HCT116 (cell line): ENCODE data around the gene CCNYL1. TPM values are rescaled to one million over a fixed set of nuclear protein-coding genes. Genes with fewer than 3 reads are reported as not detected.

Experiments used
- ATAC-seq: fragments of 200-7000 bp; cut with Tn5 transposase; 2 replicates; pipeline ENCODE4 v1.9.1; 2020; ENCODE audit warnings: mild to moderate bottlenecking, moderate library complexity
- BruUV-seq: library from RNA; stranded (reverse); fragments of 400-500 nt; replicated peaks from 2 replicates; lab custom pipeline; 2021; lab: Mats Ljungman, UMichigan
- CTCF ChIA-PET: fragments of 300-600 bp; sonication (Branson Sonifier 250); formaldehyde crosslinking; loops from one replicate; lab custom pipeline; 2021; ENCODE audit warnings: antibody characterized with exemption; lab: Charles Lee
- POLR2A ChIA-PET: fragments of 300-600, 350-600 bp; sonication (Branson Sonifier 250); formaldehyde crosslinking; loops from one replicate; lab custom pipeline; 2021; ENCODE audit warnings: antibody characterized with exemption; lab: Charles Lee
- RAD21 ChIA-PET, 2 experiments: fragments of 300-600 bp; sonication (Branson Sonifier 250); formaldehyde crosslinking; loops; one replicate each; lab custom pipeline; 2023; ENCODE audit warnings: low total read pairs in 2 of 2; ENCODE audit not compliant: uncharacterized antibody in 2 of 2, unreplicated experiment in 2 of 2, low non-redundant PET in 1 of 2; lab: Charles Lee
- DNase-seq: peaks from one replicate; pipeline ENCODE4 v3.0.0-alpha.2; 2010; ENCODE audit warnings: low read depth, low spot score
- H2AFZ ChIP-seq: fragments of 200-600 bp; shearing (Covaris generic), sonication (generic); 2 replicates; pipeline ENCODE4 v1.6.1; 2017; ENCODE audit warnings: low read depth, mixed run types, mixed read lengths, antibody characterized with exemption, low read length; ENCODE audit not compliant: poor library complexity, severe bottlenecking
- H3K27ac ChIP-seq: 2 replicates; pipeline ENCODE4 v1.5.1; 2012; ENCODE audit warnings: low read depth, low read length
- H3K27me3 ChIP-seq: fragments of 200-600 bp; sonication (generic); 2 replicates; pipeline ENCODE4 v1.6.1; 2016; ENCODE audit warnings: mixed run types, low read length, mixed read lengths; ENCODE audit not compliant: insufficient read depth
- H3K36me3 ChIP-seq, 2 experiments: fragments of 200-500 bp in 1 of 2; fragments of 200-600 bp in 1 of 2; sonication (Bioruptor generic) in 1 of 2; sonication (generic) in 1 of 2; 2 replicates each; pipeline versions ENCODE4 v1.5.1 to v1.6.1; 2014 to 2016; ENCODE audit warnings: low read length in 2 of 2, inconsistent platforms in 1 of 2, mixed read lengths in 1 of 2, mixed run types in 1 of 2; ENCODE audit not compliant: insufficient read depth in 2 of 2, control insufficient read depth in 1 of 2
- H3K4me1 ChIP-seq, 2 experiments: fragments of 200-600 bp in 1 of 2; sonication (generic) in 1 of 2; 2 replicates each; pipeline versions ENCODE4 v1.5.1 to v1.6.1; 2012 to 2017; ENCODE audit warnings: low read length in 2 of 2, inconsistent platforms in 1 of 2, mild to moderate bottlenecking in 1 of 2, mixed read lengths in 1 of 2, mixed run types in 1 of 2, moderate library complexity in 1 of 2; ENCODE audit not compliant: insufficient read depth in 2 of 2, control insufficient read depth in 1 of 2
- H3K4me2 ChIP-seq: fragments of 200-600 bp; sonication (generic); 2 replicates; pipeline ENCODE4 v1.6.1; 2017; ENCODE audit warnings: mixed run types, low read length, mixed read lengths
- H3K4me3 ChIP-seq, 2 experiments: fragments of 200-600 bp in 1 of 2; sonication (generic) in 1 of 2; replicated peaks in 1 of 2; 2 replicates each; pipeline ENCODE4 v1.5.1; 2011 to 2016; ENCODE audit warnings: low read length in 2 of 2, control low read depth in 1 of 2, low read depth in 1 of 2, mild to moderate bottlenecking in 1 of 2, mixed read lengths in 1 of 2, mixed run types in 1 of 2
- H3K79me2 ChIP-seq: fragments of 200-600 bp; sonication (generic); 2 replicates; pipeline ENCODE4 v1.6.1; 2017; ENCODE audit warnings: mild to moderate bottlenecking, mixed run types, low read length, moderate library complexity, mixed read lengths; ENCODE audit not compliant: insufficient read depth
- H3K9ac ChIP-seq: fragments of 200-600 bp; sonication (generic); 2 replicates; pipeline ENCODE4 v1.6.1; 2016; ENCODE audit warnings: low read length, mixed read lengths
- H3K9me2 ChIP-seq: fragments of 200-600 bp; sonication (generic), shearing (Covaris generic); 2 replicates; pipeline ENCODE4 v1.6.1; 2017; ENCODE audit warnings: mixed run types, mild to moderate bottlenecking, moderate library complexity; ENCODE audit not compliant: insufficient read depth
- H3K9me3 ChIP-seq, 2 experiments: fragments of 200-500 bp in 1 of 2; fragments of 200-600 bp in 1 of 2; sonication (Bioruptor generic) in 1 of 2; sonication (generic) in 1 of 2; 2 replicates each; pipeline ENCODE4 v1.6.1; 2014 to 2017; ENCODE audit warnings: low read length in 2 of 2, mixed read lengths in 2 of 2, inconsistent platforms in 1 of 2, low read depth in 1 of 2, mild to moderate bottlenecking in 1 of 2, mixed run types in 1 of 2, moderate library complexity in 1 of 2; ENCODE audit not compliant: control insufficient read depth in 1 of 2, insufficient read depth in 1 of 2
- H4K20me1 ChIP-seq: fragments of 200-600 bp; sonication (generic), shearing (Covaris generic); 2 replicates; pipeline ENCODE4 v1.6.1; 2017; ENCODE audit warnings: mixed run types, mild to moderate bottlenecking, moderate library complexity; ENCODE audit not compliant: insufficient read depth
- POLR2AphosphoS5 ChIP-seq: IDR thresholded peaks from 2 replicates; pipeline ENCODE4 v1.6.1; 2011; ENCODE audit warnings: mild to moderate bottlenecking, low read depth, low read length, moderate library complexity
- RAD21 ChIP-seq: IDR thresholded peaks from 2 replicates; pipeline ENCODE4 v1.6.1; 2012; ENCODE audit warnings: low read depth, mild to moderate bottlenecking
- SIN3A ChIP-seq: IDR thresholded peaks from 2 replicates; pipeline ENCODE4 v1.6.1; 2012; ENCODE audit warnings: low read depth
- TCF7L2 ChIP-seq: IDR thresholded peaks from 2 replicates; pipeline ENCODE4 v1.7.0; 2011; ENCODE audit warnings: borderline replicate concordance, inconsistent platforms; ENCODE audit not compliant: insufficient read depth, insufficient read length; ENCODE audit errors: extremely low read depth
- intact Hi-C: fragments of 100-400 bp; cut with micrococcal nuclease; formaldehyde crosslinking; loops from 2 replicates; pipeline ENCODE4 v1.10.0; 2022
- total RNA-seq: library from RNA; stranded (reverse); gene quantifications from one replicate; pipeline ENCODE4 v1.2.1, GENCODE V29; 2021; ENCODE audit not compliant: unreplicated experiment
- TF ChIP-seq, protein P1 (sequence below): IDR thresholded peaks from 2 replicates; pipeline ENCODE4 v1.6.1; 2011; ENCODE audit warnings: mild to moderate bottlenecking, low read length, moderate library complexity; ENCODE audit not compliant: insufficient replicate concordance; ENCODE audit errors: extremely low read depth
- TF ChIP-seq, protein P2 (sequence below), 3 experiments: fragments of 200-600 bp in 1 of 3; sonication (generic) in 1 of 3; IDR thresholded peaks in 2 of 3; conservative IDR thresholded peaks in 1 of 3; 2 replicates each; pipeline ENCODE4 v1.5.1; 2012 to 2017; ENCODE audit warnings: low read depth in 2 of 3, low read length in 2 of 3, antibody characterized with exemption in 1 of 3, borderline replicate concordance in 1 of 3, control low read depth in 1 of 3, mild to moderate bottlenecking in 1 of 3, mixed read lengths in 1 of 3, mixed run types in 1 of 3, moderate library complexity in 1 of 3; ENCODE audit not compliant: insufficient read depth in 1 of 3
- TF ChIP-seq, protein P3 (sequence below): IDR thresholded peaks from 2 replicates; pipeline ENCODE4 v1.6.1; 2012

Gene CCNYL1
- total RNA-seq, 1 experiment from 2014 or later, result 14.9 TPM

DNA sequence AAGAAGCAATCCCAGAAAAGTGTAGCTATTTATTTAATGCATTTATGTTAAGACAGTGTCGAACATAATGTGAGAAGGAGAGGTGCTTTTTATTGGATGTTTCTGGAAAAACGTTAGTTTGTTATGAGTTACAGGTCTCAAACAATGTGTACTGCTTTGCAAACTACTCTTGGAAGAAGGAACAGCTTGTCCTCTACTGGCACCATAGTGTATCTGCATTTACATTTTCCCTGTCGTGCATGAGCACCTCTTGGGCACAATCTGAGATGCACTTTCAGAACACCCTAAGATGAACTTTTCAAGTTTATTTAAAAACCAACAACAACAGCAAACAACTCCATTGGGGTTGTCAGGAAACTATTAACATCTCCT, 22.8 kb downstream of the CCNYL1 start:
- no peaks in the 10 kb centered on the region; a peak in 1 of 4 replicates for H3K36me3 ChIP-seq

DNA sequence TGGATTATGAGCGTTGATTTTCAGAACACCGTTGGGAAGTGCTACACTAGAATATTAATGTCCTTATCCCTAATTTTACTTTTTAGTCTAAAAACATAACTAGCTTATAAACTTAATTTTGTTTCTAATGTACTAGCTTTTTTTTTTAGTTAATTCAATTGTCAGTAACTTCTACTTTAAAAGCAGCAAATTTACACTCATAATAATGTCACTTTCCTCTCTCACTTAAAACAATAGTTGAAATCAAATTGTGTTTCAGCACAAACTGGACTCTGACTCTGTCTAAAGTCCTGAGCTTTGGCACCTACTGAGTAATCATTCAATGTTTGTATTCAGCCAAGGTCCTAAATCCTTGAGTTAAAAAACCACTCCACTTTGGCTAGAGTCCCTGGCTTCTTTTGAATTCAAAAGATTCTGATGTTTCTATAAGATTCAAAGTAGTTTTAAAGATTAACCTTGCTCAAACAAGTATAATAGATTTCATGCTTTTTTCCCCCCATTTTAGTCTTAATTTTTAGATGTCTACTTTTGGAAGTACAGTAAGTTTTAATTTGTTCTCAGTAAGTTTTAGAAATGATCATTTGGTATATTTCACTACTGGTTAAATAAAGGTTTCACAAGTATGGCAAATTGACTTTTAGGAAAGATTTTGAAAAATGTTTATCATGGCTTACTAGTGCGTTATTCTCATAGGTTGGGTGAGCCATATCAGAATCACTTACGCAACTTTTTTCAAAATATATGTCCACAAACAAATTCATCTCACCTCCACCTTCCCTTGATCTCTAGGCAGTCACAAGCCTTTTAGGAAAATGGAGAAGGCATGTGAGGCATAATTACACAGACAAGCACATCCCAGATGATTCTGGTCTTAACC, 23.4 kb downstream of the CCNYL1 start:
- no peak for TF ChIP-seq SIN3A
- TF ChIP-seq, protein P1, sequence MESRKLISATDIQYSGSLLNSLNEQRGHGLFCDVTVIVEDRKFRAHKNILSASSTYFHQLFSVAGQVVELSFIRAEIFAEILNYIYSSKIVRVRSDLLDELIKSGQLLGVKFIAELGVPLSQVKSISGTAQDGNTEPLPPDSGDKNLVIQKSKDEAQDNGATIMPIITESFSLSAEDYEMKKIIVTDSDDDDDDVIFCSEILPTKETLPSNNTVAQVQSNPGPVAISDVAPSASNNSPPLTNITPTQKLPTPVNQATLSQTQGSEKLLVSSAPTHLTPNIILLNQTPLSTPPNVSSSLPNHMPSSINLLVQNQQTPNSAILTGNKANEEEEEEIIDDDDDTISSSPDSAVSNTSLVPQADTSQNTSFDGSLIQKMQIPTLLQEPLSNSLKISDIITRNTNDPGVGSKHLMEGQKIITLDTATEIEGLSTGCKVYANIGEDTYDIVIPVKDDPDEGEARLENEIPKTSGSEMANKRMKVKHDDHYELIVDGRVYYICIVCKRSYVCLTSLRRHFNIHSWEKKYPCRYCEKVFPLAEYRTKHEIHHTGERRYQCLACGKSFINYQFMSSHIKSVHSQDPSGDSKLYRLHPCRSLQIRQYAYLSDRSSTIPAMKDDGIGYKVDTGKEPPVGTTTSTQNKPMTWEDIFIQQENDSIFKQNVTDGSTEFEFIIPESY, result no peak
- no peak for TF ChIP-seq POLR2AphosphoS5
- TF ChIP-seq, protein P2, sequence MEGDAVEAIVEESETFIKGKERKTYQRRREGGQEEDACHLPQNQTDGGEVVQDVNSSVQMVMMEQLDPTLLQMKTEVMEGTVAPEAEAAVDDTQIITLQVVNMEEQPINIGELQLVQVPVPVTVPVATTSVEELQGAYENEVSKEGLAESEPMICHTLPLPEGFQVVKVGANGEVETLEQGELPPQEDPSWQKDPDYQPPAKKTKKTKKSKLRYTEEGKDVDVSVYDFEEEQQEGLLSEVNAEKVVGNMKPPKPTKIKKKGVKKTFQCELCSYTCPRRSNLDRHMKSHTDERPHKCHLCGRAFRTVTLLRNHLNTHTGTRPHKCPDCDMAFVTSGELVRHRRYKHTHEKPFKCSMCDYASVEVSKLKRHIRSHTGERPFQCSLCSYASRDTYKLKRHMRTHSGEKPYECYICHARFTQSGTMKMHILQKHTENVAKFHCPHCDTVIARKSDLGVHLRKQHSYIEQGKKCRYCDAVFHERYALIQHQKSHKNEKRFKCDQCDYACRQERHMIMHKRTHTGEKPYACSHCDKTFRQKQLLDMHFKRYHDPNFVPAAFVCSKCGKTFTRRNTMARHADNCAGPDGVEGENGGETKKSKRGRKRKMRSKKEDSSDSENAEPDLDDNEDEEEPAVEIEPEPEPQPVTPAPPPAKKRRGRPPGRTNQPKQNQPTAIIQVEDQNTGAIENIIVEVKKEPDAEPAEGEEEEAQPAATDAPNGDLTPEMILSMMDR (IDR thresholded peaks at IDR 0.05 in 2 of 3, conservative IDR thresholded peaks at IDR 0.05 in 1 of 3; ENCODE audit: borderline replicate concordance in 1 of 3, insufficient read depth in 1 of 3, low read depth in 2 of 3, low read length in 2 of 3), result no peak
- TF ChIP-seq, protein P3, sequence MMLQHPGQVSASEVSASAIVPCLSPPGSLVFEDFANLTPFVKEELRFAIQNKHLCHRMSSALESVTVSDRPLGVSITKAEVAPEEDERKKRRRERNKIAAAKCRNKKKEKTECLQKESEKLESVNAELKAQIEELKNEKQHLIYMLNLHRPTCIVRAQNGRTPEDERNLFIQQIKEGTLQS, result no peak
- H3K9me2 ChIP-seq, result no peaks in the 10 kb centered on the region
- no peak for ATAC-seq
- CTCF ChIA-PET, result no interaction called here
- POLR2A ChIA-PET, result no interaction called here
- no peak overlapping the region for H3K4me3 ChIP-seq
- no peaks in the 10 kb centered on the region for H4K20me1 ChIP-seq
- RAD21 ChIA-PET, result no interaction called here
- H3K4me1 ChIP-seq, result 0 out of 4 replicates have a peak, but pooled peaks cover 0 to under 1% of the 10 kb centered on the region in 2 experiments
- H3K27me3 ChIP-seq, result no peaks in the 10 kb centered on the region
- H3K79me2 ChIP-seq, result no peaks in the 10 kb centered on the region
- H3K4me2 ChIP-seq, result no peak overlapping the region
- no peaks in the 10 kb centered on the region; a peak in 1 of 4 replicates for H3K36me3 ChIP-seq
- no peak overlapping the region for H2AFZ ChIP-seq
- no peak overlapping the region for H3K27ac ChIP-seq
- intact Hi-C loops, result loop anchor here (1.0 kb wide), 1 partner anchor 108 kb away; no protein-coding TSS in a partner anchor
- no peaks in the 10 kb centered on the region for H3K9me3 ChIP-seq
- no peak overlapping the region for H3K9ac ChIP-seq
- no peak for DNase-seq
- no TSS peak for BruUV-seq

More for the DNA sequence above, 22.8 kb downstream of the CCNYL1 start:
- Histone ChIP-seq H2AFZ (no peak overlapping the region), H3K27ac (no peak overlapping the region), H3K9me3 (no peaks in the 10 kb centered on the region), H3K4me1 (peaks cover 0 to 6% of the 10 kb centered on the region in 2 experiments; a peak in 1 of 4 replicates), H3K4me2 (no peak overlapping the region), H3K4me3 (no peak overlapping the region), H3K79me2 (no peaks in the 10 kb centered on the region), H4K20me1 (no peaks in the 10 kb centered on the region), H3K9ac (no peak overlapping the region), H3K9me2 (no peaks in the 10 kb centered on the region), H3K27me3 (no peaks in the 10 kb centered on the region)
- intact Hi-C loops, result loop anchor here (1.0 kb wide), 1 partner anchor 107 kb away; no protein-coding TSS in a partner anchor
- peak; percentile 85 for ATAC-seq
- CTCF ChIA-PET, result no interaction called here
- POLR2A ChIA-PET, result no interaction called here
- no TSS peak for BruUV-seq
- RAD21 ChIA-PET, result no interaction called here
- DNase-seq, result peak; percentile 21
- TF ChIP-seq, protein P2 (IDR thresholded peaks at IDR 0.05 in 2 of 3, conservative IDR thresholded peaks at IDR 0.05 in 1 of 3; ENCODE audit: borderline replicate concordance in 1 of 3, insufficient read depth in 1 of 3, low read depth in 2 of 3, low read length in 2 of 3), result peak; percentile 42 to 58 (median 53); a peak in 5 of 6 replicates
- TF ChIP-seq TCF7L2 (no peak), RAD21 (peak; percentile 76)
